WTC11 (cell line): ENCODE measurements around the gene BMP7. TPM values are rescaled to one million over a fixed set of nuclear protein-coding genes. Genes with fewer than 3 reads are reported as not detected.

Experiments
- ATAC-seq: fragments of 200-7000 bp; cut with Tn5 transposase; 2 replicates; pipeline ENCODE4 v1.10.0; 2021; ENCODE audit warnings: mild to moderate bottlenecking, moderate library complexity
- CTCF ChIA-PET: fragments of 300-600 bp; sonication (Branson Sonifier 250); formaldehyde crosslinking; loops from one replicate; lab custom pipeline; 2021; ENCODE audit warnings: antibody characterized with exemption; lab: Charles Lee
- POLR2A ChIA-PET: fragments of 350-600 bp; sonication (Branson Sonifier 250); formaldehyde crosslinking; loops from one replicate; lab custom pipeline; 2021; ENCODE audit warnings: antibody characterized with exemption; lab: Charles Lee
- DNase-seq: peaks from one replicate; pipeline ENCODE4 v3.0.0; 2021; ENCODE audit warnings: low spot score
- H3K27ac Mint-ChIP-seq: 2 replicates; pipeline ENCODE4 v1.8.0; 2021; ENCODE audit warnings: mixed read lengths
- H3K27me3 Mint-ChIP-seq: 2 replicates; pipeline ENCODE4 v1.8.0; 2021; ENCODE audit warnings: low read depth, mild to moderate bottlenecking, moderate library complexity, mixed read lengths
- H3K36me3 Mint-ChIP-seq: 2 replicates; pipeline ENCODE4 v1.8.0; 2021; ENCODE audit warnings: mixed read lengths
- H3K4me1 Mint-ChIP-seq: 2 replicates; pipeline ENCODE4 v1.8.0; 2022; ENCODE audit warnings: mixed read lengths
- H3K4me3 Mint-ChIP-seq: 2 replicates; pipeline ENCODE4 v1.8.0; 2021; ENCODE audit warnings: mild to moderate bottlenecking, moderate library complexity, mixed read lengths
- H3K9me3 Mint-ChIP-seq: 2 replicates; pipeline ENCODE4 v1.8.0; 2021; ENCODE audit warnings: mixed read lengths
- CBFB ChIP-seq: sonication (generic); formaldehyde crosslinking; IDR thresholded peaks from 2 replicates; pipeline ENCODE4 v1.8.1; 2022; ENCODE audit warnings: mild to moderate bottlenecking, low read depth, missing genetic modification reagents
- CDX4 ChIP-seq: fragments of 250-450 bp; sonication (Bioruptor Pico); IDR thresholded peaks from 2 replicates; pipeline ENCODE4 v1.9.0; 2021; ENCODE audit warnings: moderate library complexity, mild to moderate bottlenecking, inconsistent platforms, borderline replicate concordance
- CREB1 ChIP-seq: sonication (generic); formaldehyde crosslinking; IDR thresholded peaks from 2 replicates; pipeline ENCODE4 v1.8.0; 2023; ENCODE audit warnings: mild to moderate bottlenecking, missing genetic modification reagents
- CREM ChIP-seq: sonication (generic); formaldehyde crosslinking; IDR thresholded peaks from 2 replicates; pipeline ENCODE4 v1.8.1; 2022; ENCODE audit warnings: mild to moderate bottlenecking, missing genetic modification reagents, moderate library complexity
- E2F4 ChIP-seq: sonication (generic); formaldehyde crosslinking; IDR thresholded peaks from 2 replicates; pipeline ENCODE4 v1.8.1; 2022; ENCODE audit warnings: low read depth, mild to moderate bottlenecking, moderate library complexity, missing genetic modification reagents, borderline replicate concordance
- ELF4 ChIP-seq: sonication (generic); formaldehyde crosslinking; IDR thresholded peaks from 2 replicates; pipeline ENCODE4 v1.8.1; 2022; ENCODE audit warnings: low read depth, mild to moderate bottlenecking, moderate library complexity, missing genetic modification reagents
- ERG ChIP-seq: fragments of 250-450 bp; sonication (Bioruptor Pico); IDR thresholded peaks from 2 replicates; pipeline ENCODE4 v1.8.0; 2021; ENCODE audit warnings: mild to moderate bottlenecking
- FOXJ3 ChIP-seq: sonication (generic); formaldehyde crosslinking; IDR thresholded peaks from 2 replicates; pipeline ENCODE4 v1.9.0; 2021; ENCODE audit warnings: missing genetic modification reagents, mild to moderate bottlenecking, borderline replicate concordance
- FOXK1 ChIP-seq: sonication (generic); formaldehyde crosslinking; IDR thresholded peaks from 2 replicates; pipeline ENCODE4 v1.8.0; 2022; ENCODE audit warnings: mild to moderate bottlenecking, moderate library complexity, missing genetic modification reagents
- GRHL2 ChIP-seq: fragments of 250-450 bp; sonication (Bioruptor Pico); IDR thresholded peaks from 2 replicates; pipeline ENCODE4 v1.8.0; 2022; ENCODE audit warnings: mild to moderate bottlenecking, moderate library complexity; ENCODE audit not compliant: insufficient replicate concordance, severe bottlenecking
- HMGA2 ChIP-seq: fragments of 250-450 bp; sonication (Bioruptor Pico); IDR thresholded peaks from 2 replicates; pipeline ENCODE4 v1.4.0; 2021; ENCODE audit warnings: mild to moderate bottlenecking, moderate library complexity
- KAT7 ChIP-seq: sonication (generic); formaldehyde crosslinking; IDR thresholded peaks from 2 replicates; pipeline ENCODE4 v1.8.1; 2023; ENCODE audit warnings: missing genetic modification reagents, mild to moderate bottlenecking, borderline replicate concordance
- MXD4 ChIP-seq: fragments of 250-450 bp; sonication (Bioruptor Pico); IDR thresholded peaks from 2 replicates; pipeline ENCODE4 v1.8.0; 2021; ENCODE audit warnings: mild to moderate bottlenecking, moderate library complexity, borderline replicate concordance
- MYBL2 ChIP-seq: sonication (generic); formaldehyde crosslinking; IDR thresholded peaks from 2 replicates; pipeline ENCODE4 v1.8.1; 2023; ENCODE audit warnings: mild to moderate bottlenecking, moderate library complexity, missing genetic modification reagents
- NFATC4 ChIP-seq: fragments of 250-450 bp; sonication (Bioruptor Pico); IDR thresholded peaks from 2 replicates; pipeline ENCODE4 v1.9.0; 2021; ENCODE audit warnings: mild to moderate bottlenecking
- OVOL2 ChIP-seq: fragments of 250-450 bp; sonication (Bioruptor Pico); IDR thresholded peaks from 2 replicates; pipeline ENCODE4 v1.9.0; 2021; ENCODE audit warnings: mild to moderate bottlenecking, borderline replicate concordance
- PREB ChIP-seq: sonication (generic); formaldehyde crosslinking; IDR thresholded peaks from 2 replicates; pipeline ENCODE4 v1.8.1; 2022; ENCODE audit warnings: mild to moderate bottlenecking, missing genetic modification reagents, moderate library complexity, borderline replicate concordance
- RELA ChIP-seq: sonication (generic); formaldehyde crosslinking; IDR thresholded peaks from 2 replicates; pipeline ENCODE4 v1.8.1; 2022; ENCODE audit warnings: missing genetic modification reagents, mild to moderate bottlenecking, borderline replicate concordance
- TEAD4 ChIP-seq: sonication (generic); formaldehyde crosslinking; IDR thresholded peaks from 2 replicates; pipeline ENCODE4 v1.8.0; 2022; ENCODE audit warnings: mild to moderate bottlenecking, missing genetic modification reagents
- USF1 ChIP-seq: sonication (generic); formaldehyde crosslinking; IDR thresholded peaks from 2 replicates; pipeline ENCODE4 v1.8.0; 2022; ENCODE audit warnings: mild to moderate bottlenecking, missing genetic modification reagents
- ZNF121 ChIP-seq: sonication (generic); formaldehyde crosslinking; IDR thresholded peaks from 2 replicates; pipeline ENCODE4 v1.8.0; 2023; ENCODE audit warnings: missing genetic modification reagents
- ZNF219 ChIP-seq: sonication (generic); formaldehyde crosslinking; IDR thresholded peaks from 2 replicates; pipeline ENCODE4 v1.8.0; 2023; ENCODE audit warnings: missing genetic modification reagents, mild to moderate bottlenecking, borderline replicate concordance
- ZNF263 ChIP-seq: sonication (generic); formaldehyde crosslinking; IDR thresholded peaks from 2 replicates; pipeline ENCODE4 v1.8.1; 2022; ENCODE audit warnings: low read depth, mild to moderate bottlenecking, moderate library complexity, missing genetic modification reagents
- ZNF281 ChIP-seq: sonication (generic); formaldehyde crosslinking; IDR thresholded peaks from 2 replicates; pipeline ENCODE4 v1.8.0; 2023; ENCODE audit warnings: mild to moderate bottlenecking, missing genetic modification reagents
- ZNF317 ChIP-seq: sonication (generic); formaldehyde crosslinking; IDR thresholded peaks from 2 replicates; pipeline ENCODE4 v1.8.1; 2023; ENCODE audit warnings: low read depth, mild to moderate bottlenecking, moderate library complexity, missing genetic modification reagents, borderline replicate concordance
- ZNF671 ChIP-seq: fragments of 250-450 bp; sonication (Bioruptor Pico); IDR thresholded peaks from 2 replicates; pipeline ENCODE4 v1.8.0; 2021; ENCODE audit warnings: mild to moderate bottlenecking
- total RNA-seq: library from RNA; stranded (reverse); gene quantifications from 3 replicates; pipeline ENCODE4 v1.2.3, GENCODE V29; 2021

The BMP7 gene
- total RNA-seq, 1 experiment from 2014 or later: 40.7 TPM

- TF ChIP-seq OVOL2 (CRISPR knock-in tag) (no peak), FOXJ3 (CRISPR knock-in tag) (no peak), KAT7 (CRISPR knock-in tag) (no peak), USF1 (no peak), CREB1 (CRISPR knock-in tag) (no peak), ZNF219 (no peak), GRHL2 (no peak), CBFB (CRISPR knock-in tag) (no peak), ZNF671 (no peak), MXD4 (no peak), E2F4 (CRISPR knock-in tag) (no peak), ERG (CRISPR knock-in tag) (no peak), FOXK1 (CRISPR knock-in tag) (no peak), ZNF281 (CRISPR knock-in tag) (no peak)
Measured at GRCh38 chr20:57256908-57257307, 9.5 kb downstream of the BMP7 start (continued).

- Mint-ChIP-seq H3K4me3 (no peak overlapping the region; the same call in 1 of the 2 replicates), H3K27ac (no peak overlapping the region; the same call in 1 of the 2 replicates), H3K27me3 (peaks cover 27% of the 10 kb centered on the region), H3K4me1 (peaks cover 85% of the 10 kb centered on the region), H3K36me3 (0 out of 2 replicates have a peak, but pooled peaks cover 2% of the 10 kb centered on the region), H3K9me3 (no peaks in the 10 kb centered on the region)
- ChIA-PET POLR2A (interaction anchor here (0.6 kb wide), 1 partner anchor 14 kb away, joined by 3 read pairs; no protein-coding TSS in a partner anchor), CTCF (interaction anchor here (0.6 kb wide), 1 partner anchor 169 kb away, joined by 5 read pairs; no protein-coding TSS in a partner anchor)
- DNase-seq (no peak), ATAC-seq (no peak)
- TF ChIP-seq ZNF263: no peak
- TF ChIP-seq MYBL2 (CRISPR knock-in tag): no peak
- TF ChIP-seq ZNF121 (CRISPR knock-in tag): no peak
- TF ChIP-seq CDX4 (CRISPR knock-in tag): no peak
- no peak for TF ChIP-seq TEAD4
- TF ChIP-seq RELA: no peak
- no peak for TF ChIP-seq CREM (CRISPR knock-in tag)
- TF ChIP-seq HMGA2: no peak
- no peak for TF ChIP-seq E2F4 (CRISPR knock-in tag)
- no peak for TF ChIP-seq CBFB (CRISPR knock-in tag)
- no peak for TF ChIP-seq ELF4 (CRISPR knock-in tag)
- TF ChIP-seq NFATC4 (CRISPR knock-in tag): no peak
- no peak for TF ChIP-seq PREB (CRISPR knock-in tag)
- no peak for TF ChIP-seq ZNF219
- TF ChIP-seq ZNF317: no peak
Measured at GRCh38 chr20:57256205-57256604, 10.2 kb downstream of the BMP7 start.
